ENCODE data around the gene KRTAP29-1. TPM values are rescaled to one million over a fixed set of nuclear protein-coding genes. Genes with fewer than 3 reads are reported as not detected.
"Not testable (repeated sequence)": the region's sequence is repeated elsewhere in the genome, so short reads cannot be mapped to it uniquely, and the experiment has no call there.

KRTAP29-1 gene
- not detected for total RNA-seq

DNA sequence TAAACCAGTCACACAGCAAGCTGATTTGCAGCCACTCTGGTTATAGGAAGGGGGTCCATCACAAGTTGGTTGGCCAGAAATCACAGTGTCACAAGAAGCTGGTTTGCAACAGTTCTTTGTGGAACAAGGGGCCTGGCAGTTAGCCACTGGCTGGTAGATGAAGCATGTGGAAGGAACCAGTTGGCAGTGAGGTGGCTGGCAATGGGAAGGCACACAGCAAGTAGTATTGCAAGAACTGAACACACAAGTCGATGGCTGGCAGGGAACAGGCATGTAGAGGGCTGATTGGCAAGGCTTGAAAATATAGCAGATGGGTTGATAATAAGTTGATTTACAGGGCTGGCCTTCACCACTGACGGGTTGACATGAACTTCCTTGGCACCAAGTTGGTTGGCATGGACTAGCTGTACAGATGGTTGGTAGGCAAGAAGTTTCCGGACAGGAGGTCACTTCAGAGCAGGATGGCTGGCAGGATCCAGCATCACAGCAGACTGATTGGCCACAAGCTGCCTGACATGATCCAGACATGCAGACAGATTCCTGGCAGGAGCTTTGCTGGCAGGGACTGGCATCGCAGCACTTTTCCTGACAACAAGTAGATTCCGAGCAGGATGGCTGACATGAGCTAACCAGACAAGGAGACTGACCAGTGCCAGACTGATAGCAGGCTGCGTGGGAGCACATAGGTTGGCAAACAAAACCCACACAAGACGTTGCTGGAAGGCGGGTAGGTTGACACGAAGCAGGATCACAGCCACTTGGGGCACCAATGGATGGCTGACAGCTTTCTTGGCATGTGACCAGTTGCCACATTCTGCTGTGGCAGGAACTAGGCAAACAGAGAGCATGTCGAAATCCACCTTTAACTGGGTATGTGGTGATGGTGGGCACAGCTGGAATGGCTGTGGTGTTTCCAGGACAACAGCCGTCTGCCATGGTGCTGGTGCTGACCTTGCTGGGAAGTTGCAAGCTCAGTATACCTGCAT, at the start of gene KRTAP29-1:
TSS of gene KRTAP29-1 (minus strand) at position 936 of the 986 bp plus-strand sequence. CDS start at position 936, 0 bp downstream.
- H3K4me1 Mint-ChIP-seq, result peaks cover 4% of the 10 kb centered on the region
- CTCF ChIA-PET, result interaction anchor here (0.9 to 2.1 kb wide), 3 partner anchors 10 to 361 kb away, joined by 3 to 7 read pairs (median 4); no protein-coding TSS in a partner anchor
- no peak for DNase-seq
- H3K36me3 Mint-ChIP-seq (ENCODE audit: low read depth), result no peaks in the 10 kb centered on the region
- no peak within 1 kb of the TSS for H3K4me3 Mint-ChIP-seq
- H3K9me3 Mint-ChIP-seq, result peaks cover 2% of the 10 kb centered on the region
- no peaks in the 10 kb centered on the region for H3K27me3 Mint-ChIP-seq
- POLR2A ChIA-PET, result no interaction called here
- H3K27ac Mint-ChIP-seq, result no peak within 1 kb of the TSS

DNA sequence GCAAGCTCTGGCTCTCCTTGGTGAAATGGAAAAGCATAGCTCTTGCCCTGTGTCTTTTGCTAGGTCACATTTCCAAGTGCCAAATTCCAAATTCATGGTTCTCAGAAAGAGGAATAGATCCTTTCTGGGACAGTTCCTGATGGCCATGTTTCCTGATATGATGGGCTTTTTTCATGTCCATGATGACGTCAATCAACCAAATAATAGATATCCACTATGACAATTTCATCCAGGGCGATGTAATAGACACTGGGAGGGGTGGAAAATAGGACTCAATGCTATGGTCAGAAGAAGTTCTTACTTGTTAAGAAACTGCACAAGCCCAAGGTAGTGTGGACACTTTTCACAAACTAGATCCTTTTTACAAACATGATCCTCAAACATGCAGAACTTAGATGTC, 48.5 kb upstream of the KRTAP29-1 start:
- POLR2A ChIA-PET, result no interaction called here
- no peak for DNase-seq
- Mint-ChIP-seq H3K27me3 (peaks cover 3% of the 10 kb centered on the region), H3K27ac (no peak overlapping the region), H3K9me3 (peaks cover under 1% of the 10 kb centered on the region), H3K36me3 (ENCODE audit: low read depth) (peaks cover 3% of the 10 kb centered on the region), H3K4me1 (no peaks in the 10 kb centered on the region), H3K4me3 (no peak overlapping the region)
- CTCF ChIA-PET, result no interaction called here

- H3K27me3 Mint-ChIP-seq; POLR2A ChIA-PET; H3K4me3 Mint-ChIP-seq; H3K36me3 Mint-ChIP-seq (ENCODE audit: low read depth); H3K27ac Mint-ChIP-seq; H3K9me3 Mint-ChIP-seq; CTCF ChIA-PET; DNase-seq; H3K4me1 Mint-ChIP-seq: not testable (repeated sequence)
Observed at GRCh38 chr17:41350381-41350878, 47.8 kb upstream of the KRTAP29-1 start, which contains the start of gene KRT33A. Gene KRT33A, minus strand, starts transcription at chr17:41350828. Its CDS starts 61 bp downstream, at chr17:41350767.

DNA sequence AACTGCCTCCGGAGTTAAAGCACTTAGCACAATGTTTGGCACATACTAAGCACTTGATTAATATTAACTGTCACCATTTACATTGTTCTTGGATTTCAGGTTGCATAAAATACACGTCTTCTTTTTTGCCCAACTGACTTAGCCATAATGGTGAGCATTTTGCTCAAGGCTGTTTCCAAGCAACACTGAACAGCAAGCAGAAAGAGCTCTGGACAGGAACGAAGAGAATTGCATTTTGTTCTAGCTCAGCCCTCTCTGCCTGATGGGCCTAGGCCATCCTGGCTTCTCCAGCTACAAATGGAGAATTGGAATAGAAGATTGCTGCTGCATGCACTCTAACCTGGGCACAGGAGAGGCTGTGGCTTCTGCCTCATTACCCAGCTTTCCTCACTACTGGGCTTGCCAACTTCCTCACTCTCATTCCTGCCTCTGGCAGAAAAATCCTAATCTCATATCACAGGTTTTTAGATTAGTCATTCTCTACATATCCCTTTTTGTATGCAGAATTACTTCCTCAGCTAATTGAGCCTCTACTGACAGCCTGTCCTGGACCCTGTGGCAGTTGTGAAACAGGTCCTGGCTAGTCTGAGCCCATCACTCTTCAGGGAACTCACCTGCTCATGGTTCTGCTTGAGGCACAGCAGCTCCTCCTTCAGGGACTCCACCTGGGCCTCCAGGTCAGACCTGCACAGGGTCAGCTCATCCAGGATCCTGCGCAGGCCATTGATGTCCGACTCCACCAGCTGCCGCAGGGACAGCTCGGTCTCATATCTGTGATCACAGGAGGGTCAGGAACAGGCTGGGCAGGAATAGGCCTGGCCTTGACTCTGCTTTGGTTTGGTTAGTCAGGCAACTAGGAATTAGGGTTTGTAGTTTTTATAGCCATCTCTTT, 45.5 kb upstream of the KRTAP29-1 start:
- H3K27ac Mint-ChIP-seq, result no peak overlapping the region
- H3K4me3 Mint-ChIP-seq, result no peak overlapping the region
- ChIA-PET CTCF (interaction anchor here (0.5 to 1.1 kb wide), 3 partner anchors 26 to 201 kb away, joined by 3 to 4 read pairs (median 4); no protein-coding TSS in a partner anchor), POLR2A (no interaction called here)
- peaks cover 5% of the 10 kb centered on the region for H3K27me3 Mint-ChIP-seq
- H3K9me3 Mint-ChIP-seq, result peaks cover 7% of the 10 kb centered on the region
- DNase-seq, result no peak
- H3K4me1 Mint-ChIP-seq, result peaks cover 2% of the 10 kb centered on the region
- H3K36me3 Mint-ChIP-seq (ENCODE audit: low read depth), result peaks cover 4% of the 10 kb centered on the region

DNA sequence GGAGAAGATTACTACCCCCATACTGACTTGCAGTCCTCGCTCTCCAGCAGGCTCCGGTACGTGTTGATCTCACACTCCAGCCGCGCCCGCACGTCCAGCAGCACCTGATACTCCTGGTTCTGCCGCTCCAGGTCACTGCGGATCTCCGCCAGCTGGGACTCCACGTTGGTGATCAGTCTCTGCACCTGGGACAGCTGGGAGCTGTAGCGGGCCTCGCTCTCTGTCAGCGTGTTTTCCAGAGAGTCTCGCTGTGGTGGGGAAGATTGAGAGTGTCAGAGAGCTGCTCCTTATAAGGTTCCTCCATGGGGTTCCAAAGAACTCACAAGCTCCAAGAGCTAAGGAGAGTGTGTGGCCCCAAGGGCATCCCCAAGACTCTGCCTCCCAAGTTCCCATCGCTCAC, 43.8 kb upstream of the KRTAP29-1 start:
- peaks cover 11% of the 10 kb centered on the region for H3K36me3 Mint-ChIP-seq (ENCODE audit: low read depth)
- H3K4me3 Mint-ChIP-seq, H3K27ac Mint-ChIP-seq, H3K27me3 Mint-ChIP-seq, DNase-seq, POLR2A ChIA-PET: not testable (repeated sequence)
- H3K4me1 Mint-ChIP-seq, result peaks cover 15% of the 10 kb centered on the region
- H3K9me3 Mint-ChIP-seq, result peaks cover 19% of the 10 kb centered on the region
- CTCF ChIA-PET, result interaction anchor here (0.6 kb wide), 1 partner anchor 17 kb away, joined by 3 read pairs; no protein-coding TSS in a partner anchor

DNA sequence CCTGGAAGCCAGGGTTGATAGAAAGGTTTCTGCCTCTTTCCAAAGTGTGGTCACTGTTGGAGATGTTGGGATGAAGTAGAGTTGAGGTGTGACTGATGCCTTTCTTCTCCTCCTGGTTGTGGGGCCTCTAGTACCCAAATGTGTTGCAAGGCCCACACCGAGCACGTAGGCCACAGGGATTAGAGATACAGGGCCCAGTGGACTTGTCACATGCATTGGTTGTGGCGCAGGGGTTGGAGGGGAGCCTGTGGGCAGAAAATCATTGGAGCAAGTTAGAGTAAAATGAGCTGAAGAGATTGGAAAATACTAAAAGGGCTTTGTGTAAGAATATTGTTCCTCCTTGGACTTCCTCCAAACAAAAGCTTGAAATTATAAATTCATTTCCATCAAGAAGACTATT, 43.3 kb upstream of the KRTAP29-1 start:
- ChIA-PET POLR2A (no interaction called here), CTCF (no interaction called here)
- peaks cover 19% of the 10 kb centered on the region for H3K4me1 Mint-ChIP-seq

GRCh38 chr17:41343029-41343428, 40.4 kb upstream of the KRTAP29-1 start:
- H3K27ac Mint-ChIP-seq, result no peak overlapping the region
- peaks cover 15% of the 10 kb centered on the region for H3K27me3 Mint-ChIP-seq
- H3K4me3 Mint-ChIP-seq, result no peak overlapping the region
- POLR2A ChIA-PET, result no interaction called here
- CTCF ChIA-PET, result no interaction called here
- peaks cover 15% of the 10 kb centered on the region for H3K36me3 Mint-ChIP-seq (ENCODE audit: low read depth)
- no peak for DNase-seq
- peaks cover 19% of the 10 kb centered on the region for H3K9me3 Mint-ChIP-seq
- peaks cover 47% of the 10 kb centered on the region for H3K4me1 Mint-ChIP-seq

More for the DNA sequence above, 43.3 kb upstream of the KRTAP29-1 start:
- H3K4me3 Mint-ChIP-seq, result no peak overlapping the region
- DNase-seq, result no peak
- H3K9me3 Mint-ChIP-seq, result peaks cover 19% of the 10 kb centered on the region
- H3K27me3 Mint-ChIP-seq, result peaks cover 7% of the 10 kb centered on the region
- no peak overlapping the region for H3K27ac Mint-ChIP-seq
- H3K36me3 Mint-ChIP-seq (ENCODE audit: low read depth), result peaks cover 13% of the 10 kb centered on the region

DNA sequence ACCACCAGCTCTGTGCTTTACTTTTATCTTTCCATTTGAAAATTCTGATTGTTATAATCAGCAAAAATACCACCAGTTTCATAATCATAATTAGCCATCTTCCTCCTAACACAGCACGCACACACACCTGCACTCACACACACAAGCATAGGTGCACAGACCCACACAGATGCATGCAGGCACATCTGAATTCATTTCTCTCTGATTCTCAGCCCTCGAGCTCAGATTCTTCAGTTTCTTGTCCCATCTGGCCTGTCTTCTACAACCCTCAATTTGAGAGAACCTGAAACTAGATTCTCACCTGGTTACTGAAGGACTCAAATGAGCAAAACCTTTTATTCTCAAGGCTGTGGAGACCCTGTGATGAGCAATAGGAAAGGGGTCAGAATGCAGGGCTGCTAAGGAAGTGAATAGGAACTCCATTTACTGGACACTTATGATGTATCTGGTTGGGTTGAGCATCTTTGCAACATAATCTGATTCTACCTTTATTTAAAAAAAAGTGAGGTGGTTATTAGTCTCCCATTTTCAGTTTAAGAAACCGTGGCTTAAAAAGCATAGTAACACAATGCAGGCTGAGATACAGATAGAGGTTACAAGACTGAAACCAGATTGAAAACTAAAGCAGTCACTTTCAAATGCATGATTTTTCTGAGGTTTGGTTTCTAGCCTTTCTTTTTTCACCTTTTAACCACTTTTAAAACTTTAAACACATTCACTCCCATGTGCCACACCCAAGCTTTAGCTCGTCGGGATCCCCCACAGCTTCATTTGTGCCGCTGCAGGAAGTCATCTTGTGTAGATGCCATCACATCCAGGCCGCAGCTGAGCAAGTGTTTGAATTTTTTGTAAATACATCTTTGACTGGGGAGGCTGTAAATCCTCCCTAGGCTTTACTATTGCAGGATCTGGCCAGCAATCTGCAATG, 38.5 kb upstream of the KRTAP29-1 start:
- peak overlapping the region; percentile 86 for H3K27ac Mint-ChIP-seq
- H3K4me3 Mint-ChIP-seq, result peak overlapping the region; percentile 8
- H3K4me1 Mint-ChIP-seq, result peaks cover 49% of the 10 kb centered on the region
- H3K27me3 Mint-ChIP-seq, result peaks cover 18% of the 10 kb centered on the region
- POLR2A ChIA-PET, result interaction anchor here (0.8 to 2.3 kb wide), 2 partner anchors 32 to 522 kb away, joined by 3 to 13 read pairs; partner anchors contain the start of gene KRTAP16-1
- CTCF ChIA-PET, result interaction anchor here (2.2 to 2.4 kb wide), 2 partner anchors 11 to 19 kb away, joined by 9 to 14 read pairs; no protein-coding TSS in a partner anchor
- H3K36me3 Mint-ChIP-seq (ENCODE audit: low read depth), result peaks cover 15% of the 10 kb centered on the region
- peaks cover 19% of the 10 kb centered on the region for H3K9me3 Mint-ChIP-seq
- peak; percentile 70 for DNase-seq

DNA sequence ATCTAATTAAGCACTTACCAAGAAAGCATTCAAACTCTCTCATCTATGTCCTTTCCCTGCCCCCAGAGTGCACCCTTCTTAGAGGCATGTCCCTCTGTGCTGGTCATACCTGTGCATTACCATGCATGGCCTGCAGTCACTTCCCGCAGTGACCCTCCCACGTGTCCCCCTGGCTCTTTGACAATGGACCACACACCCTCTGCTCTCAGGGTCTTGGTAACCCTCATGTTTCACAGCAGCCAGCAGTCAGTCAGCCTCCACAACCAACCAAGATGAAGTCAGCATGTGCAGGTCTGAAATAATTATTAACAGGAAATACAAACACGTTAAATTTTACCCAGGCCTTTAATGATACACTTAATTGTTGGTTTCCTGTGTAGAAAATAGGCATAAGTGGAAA, 37.8 kb upstream of the KRTAP29-1 start:
- Mint-ChIP-seq H3K27ac (peak overlapping the region; percentile 86), H3K4me1 (peaks cover 49% of the 10 kb centered on the region), H3K4me3 (no peak overlapping the region), H3K27me3 (peaks cover 18% of the 10 kb centered on the region), H3K36me3 (ENCODE audit: low read depth) (peaks cover 15% of the 10 kb centered on the region), H3K9me3 (peaks cover 19% of the 10 kb centered on the region)
- ChIA-PET POLR2A (interaction anchor here (1.6 to 2.3 kb wide), 2 partner anchors 32 to 63 kb away, joined by 4 to 13 read pairs; partner anchors contain the start of gene KRTAP16-1), CTCF (interaction anchor here (2.2 to 2.4 kb wide), 2 partner anchors 11 to 18 kb away, joined by 9 to 14 read pairs; no protein-coding TSS in a partner anchor)
- no peak for DNase-seq

- H3K27me3 Mint-ChIP-seq, result peaks cover 18% of the 10 kb centered on the region
- ChIA-PET CTCF (interaction anchor here (2.2 to 2.4 kb wide), 2 partner anchors 10 to 17 kb away, joined by 9 to 14 read pairs; no protein-coding TSS in a partner anchor), POLR2A (interaction anchor here (1.6 kb wide), 2 partner anchors 31 to 64 kb away, joined by 4 to 5 read pairs; partner anchors contain the start of gene KRTAP16-1)
- peaks cover 52% of the 10 kb centered on the region for H3K4me1 Mint-ChIP-seq
- peak overlapping the region; percentile 86 for H3K27ac Mint-ChIP-seq
- DNase-seq, result no peak
- peaks cover 15% of the 10 kb centered on the region for H3K36me3 Mint-ChIP-seq (ENCODE audit: low read depth)
- H3K4me3 Mint-ChIP-seq, result no peak overlapping the region
- H3K9me3 Mint-ChIP-seq, result peaks cover 19% of the 10 kb centered on the region
Observed at GRCh38 chr17:41339571-41340172, 37.0 kb upstream of the KRTAP29-1 start.

DNA sequence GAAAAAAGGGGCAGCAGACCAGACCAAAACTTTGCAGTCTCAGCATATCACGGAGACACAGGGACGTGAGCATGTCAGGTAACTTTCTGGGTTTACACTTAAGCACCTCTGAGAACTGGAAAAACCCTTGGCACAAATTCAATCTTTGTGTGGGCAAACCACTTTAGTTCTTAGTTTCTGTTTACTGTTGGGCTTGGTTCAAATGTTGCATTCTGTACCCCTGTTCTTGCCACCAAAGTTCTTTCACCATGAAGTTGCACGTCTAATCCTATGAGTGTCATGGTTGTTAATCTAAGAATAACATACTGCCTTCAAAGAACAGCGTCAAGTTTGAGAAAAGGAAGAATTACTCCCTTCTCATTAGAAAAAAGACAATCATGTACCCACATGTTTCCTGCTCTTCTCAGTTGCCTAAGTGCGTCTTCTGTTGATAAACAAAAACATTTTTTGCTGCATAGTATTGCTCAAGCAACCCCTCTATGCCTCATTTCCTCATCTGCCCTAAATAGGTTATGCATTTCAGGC, 36.4 kb upstream of the KRTAP29-1 start:
- Mint-ChIP-seq H3K4me1 (peaks cover 53% of the 10 kb centered on the region), H3K27ac (peak overlapping the region; percentile 71), H3K9me3 (peaks cover 19% of the 10 kb centered on the region), H3K36me3 (ENCODE audit: low read depth) (peaks cover 15% of the 10 kb centered on the region), H3K4me3 (no peak overlapping the region), H3K27me3 (peaks cover 18% of the 10 kb centered on the region)
- CTCF ChIA-PET, result interaction anchor here (0.7 to 2.4 kb wide), 3 partner anchors 9 to 210 kb away, joined by 3 to 9 read pairs (median 7); no protein-coding TSS in a partner anchor
- DNase-seq, result no peak
- POLR2A ChIA-PET, result interaction anchor here (1.6 kb wide), 2 partner anchors 30 to 65 kb away, joined by 4 to 5 read pairs; partner anchors contain the start of gene KRTAP16-1

Measured in activated CD4-positive, alpha-beta memory T cell treated with anti-CD3 and anti-CD28 coated beads, Interleukin-2, amount 10 ng/mL, durations not matched to agents 7 days and 5 days (primary cell).